GM21576 (cell line): ENCODE results near the gene CORO1C.
"Not testable (repeated sequence)": the region's sequence is repeated elsewhere in the genome, so short reads cannot be mapped to it uniquely, and the experiment has no call there.

ENCODE experiments used
- ATAC-seq: cut with Tn5 transposase; IDR thresholded peaks from one replicate; pipeline ENCODE4 v1.9.1; 2021; ENCODE audit warnings: mild to moderate bottlenecking, moderate library complexity; ENCODE audit not compliant: unreplicated experiment

The CORO1C gene

GRCh38 chr12:108638141-108638827 lies 93.0 kb downstream of the CORO1C start:
- ATAC-seq: no peak

DNA sequence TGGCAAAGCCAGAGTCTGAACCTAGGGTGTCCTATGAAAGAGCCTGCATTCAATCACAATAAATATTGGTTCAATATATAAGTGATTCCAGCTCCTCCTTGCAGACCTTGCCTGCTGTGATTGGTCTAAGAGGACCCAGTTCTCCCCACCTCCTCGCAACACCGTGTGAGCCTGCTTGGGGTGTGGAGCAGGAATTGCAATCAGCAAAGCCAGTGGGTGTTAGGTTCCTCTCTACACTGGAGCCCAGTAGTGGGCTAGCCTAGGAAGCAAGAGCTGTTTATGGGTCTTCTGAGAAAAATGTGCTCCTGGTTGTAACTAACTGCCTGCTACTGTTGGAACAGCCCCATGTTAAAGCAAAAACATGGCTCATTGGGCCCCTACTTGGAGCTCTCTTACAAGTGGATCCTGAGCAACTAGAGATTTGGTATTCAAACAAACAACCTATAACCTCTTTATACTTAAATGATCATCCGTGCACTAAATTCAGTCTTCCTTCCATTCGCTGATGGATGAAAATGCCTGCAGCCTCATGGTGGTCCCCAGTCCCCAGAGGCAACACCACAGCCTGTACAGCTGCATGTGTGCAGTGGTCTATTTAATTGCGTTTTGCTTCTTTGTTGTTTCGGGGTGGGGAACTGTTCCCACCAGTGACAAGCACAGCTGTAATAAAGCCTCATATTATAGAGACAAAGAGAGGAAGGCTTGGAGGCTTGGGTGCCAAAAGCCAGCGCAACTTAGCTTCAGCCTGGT lies 93.9 kb downstream of the CORO1C start:
- ATAC-seq: no peak

- ATAC-seq: no peak
Observed at GRCh38 chr12:108635997-108636808, 95.1 kb downstream of the CORO1C start.

- ATAC-seq: peak; percentile 44
Observed at GRCh38 chr12:108635201-108635996, 95.9 kb downstream of the CORO1C start.

- ATAC-seq: no peak
Observed at GRCh38 chr12:108634341-108634751, 97.0 kb downstream of the CORO1C start.

GRCh38 chr12:108633534-108634248 lies 97.6 kb downstream of the CORO1C start, which contains the start of gene SELPLG:
TSS of gene SELPLG (minus strand) at chr12:108633894. CDS start at chr12:108624307, 9,587 bp downstream.
- ATAC-seq: peak; percentile 53

DNA sequence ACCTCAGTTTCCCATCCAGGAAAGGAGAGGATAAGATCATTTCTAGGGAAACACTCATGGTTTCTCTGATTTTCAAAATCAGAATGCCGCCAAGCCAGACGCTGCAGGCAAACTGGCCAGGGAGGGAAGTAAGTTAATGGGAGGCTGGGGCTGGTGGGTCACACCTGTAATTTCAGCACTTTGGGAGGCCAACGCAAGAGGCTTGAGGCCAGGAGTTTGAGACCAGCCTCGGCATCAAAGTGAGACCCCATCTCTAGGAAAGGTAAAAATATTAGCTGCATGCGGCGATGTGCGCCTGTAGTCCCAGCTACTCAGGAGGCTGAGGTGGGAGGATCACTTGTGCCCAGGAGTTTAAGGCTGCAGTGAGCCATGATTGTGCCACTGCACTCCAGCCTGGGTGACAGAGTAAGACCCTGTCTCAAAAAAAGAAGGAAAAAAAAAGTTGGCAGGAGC lies 98.2 kb downstream of the CORO1C start:
- no peak for ATAC-seq

GRCh38 chr12:108631261-108631660 lies 100.1 kb downstream of the CORO1C start:
- ATAC-seq: not testable (repeated sequence)

DNA sequence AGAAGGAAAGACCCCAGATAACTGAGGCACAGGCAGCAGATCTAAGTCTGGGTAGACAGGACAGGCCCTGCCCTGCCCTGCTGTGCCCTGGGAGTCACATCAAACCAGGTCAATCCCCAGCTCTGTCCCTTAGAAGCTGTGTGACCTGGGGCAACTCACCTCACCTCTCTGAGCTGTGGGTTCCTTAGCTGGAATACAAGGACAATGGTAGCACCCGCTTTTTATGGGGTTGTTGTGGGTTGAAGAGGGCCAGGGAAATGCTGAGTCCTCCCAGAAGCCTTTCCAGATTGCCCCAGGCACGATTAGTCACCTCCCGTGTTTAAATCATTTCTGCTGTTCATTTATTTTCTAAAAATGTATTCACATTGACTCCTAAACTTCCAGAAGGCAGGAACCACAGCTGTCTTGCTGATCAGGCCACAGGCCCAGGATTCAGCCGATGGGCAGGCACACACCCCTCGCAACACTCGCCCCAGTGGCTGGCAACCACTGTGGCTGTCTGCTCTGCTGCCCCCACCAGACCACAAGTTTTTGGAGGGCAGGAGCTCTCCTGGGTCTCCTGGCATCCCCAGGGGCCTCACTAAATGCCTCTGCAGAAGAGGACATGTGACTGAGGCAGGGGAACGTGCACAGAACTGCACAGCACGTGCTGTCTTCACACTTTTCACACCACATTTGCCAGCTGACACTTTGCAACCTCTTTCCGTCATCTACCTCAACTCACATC lies 100.7 kb downstream of the CORO1C start:
- ATAC-seq: no peak

DNA sequence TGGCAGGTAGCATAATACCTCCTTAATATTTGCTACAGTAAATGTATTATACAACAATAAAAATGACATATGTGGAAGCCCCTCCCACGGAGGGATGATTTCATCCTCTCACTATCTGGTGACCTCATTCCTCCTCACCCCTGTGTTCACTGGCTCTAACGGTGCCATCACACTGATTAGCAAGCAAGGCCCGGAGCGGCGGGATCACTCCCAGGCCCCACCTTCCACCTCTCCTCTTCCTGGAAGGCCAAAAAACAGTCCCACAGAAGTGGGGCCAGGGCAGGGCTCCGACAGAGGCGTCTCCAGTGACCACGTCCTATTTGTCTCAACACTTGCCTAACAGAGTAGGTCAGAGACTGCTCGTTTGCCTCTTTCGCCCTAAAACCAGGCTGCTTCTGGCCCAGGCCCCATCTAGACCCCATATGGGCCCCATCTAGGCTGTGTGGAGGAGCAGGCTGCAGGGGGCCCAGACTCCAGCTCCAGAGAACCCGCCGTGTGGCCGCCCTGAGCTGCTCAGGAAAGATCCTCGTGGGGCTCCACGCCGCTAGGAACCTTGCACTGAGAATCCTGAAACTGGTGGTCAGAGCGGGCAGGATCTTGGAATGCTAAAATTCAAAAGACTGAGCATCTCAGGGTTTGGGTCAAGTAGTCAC lies 101.4 kb downstream of the CORO1C start:
- ATAC-seq: no peak

DNA sequence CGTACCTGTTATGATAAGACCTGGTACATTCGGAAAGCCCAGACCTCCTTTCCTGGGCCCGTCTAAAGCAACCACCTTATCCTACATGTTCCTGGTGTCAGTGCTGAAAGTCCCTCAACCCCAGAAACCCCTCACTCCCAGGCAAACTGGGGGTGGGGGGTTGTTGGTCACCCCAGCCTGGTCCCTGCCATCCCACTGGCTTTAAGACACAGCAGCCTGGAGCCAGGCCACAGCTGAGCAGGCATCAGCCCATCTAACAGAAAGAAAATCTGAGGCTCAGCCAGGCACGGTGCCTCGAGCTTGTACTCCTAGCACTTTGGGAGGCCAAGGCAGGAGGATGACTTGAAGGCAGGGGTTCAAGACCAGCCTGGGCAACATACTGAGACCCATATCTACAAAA lies 102.2 kb downstream of the CORO1C start:
- no peak for ATAC-seq

- no peak for ATAC-seq
Observed at GRCh38 chr12:108627134-108627920, 104.0 kb downstream of the CORO1C start.

- no peak for ATAC-seq
Observed at GRCh38 chr12:108625228-108625627, 106.1 kb downstream of the CORO1C start.

- ATAC-seq: no peak
Observed at GRCh38 chr12:108623577-108623976, 107.7 kb downstream of the CORO1C start.

DNA sequence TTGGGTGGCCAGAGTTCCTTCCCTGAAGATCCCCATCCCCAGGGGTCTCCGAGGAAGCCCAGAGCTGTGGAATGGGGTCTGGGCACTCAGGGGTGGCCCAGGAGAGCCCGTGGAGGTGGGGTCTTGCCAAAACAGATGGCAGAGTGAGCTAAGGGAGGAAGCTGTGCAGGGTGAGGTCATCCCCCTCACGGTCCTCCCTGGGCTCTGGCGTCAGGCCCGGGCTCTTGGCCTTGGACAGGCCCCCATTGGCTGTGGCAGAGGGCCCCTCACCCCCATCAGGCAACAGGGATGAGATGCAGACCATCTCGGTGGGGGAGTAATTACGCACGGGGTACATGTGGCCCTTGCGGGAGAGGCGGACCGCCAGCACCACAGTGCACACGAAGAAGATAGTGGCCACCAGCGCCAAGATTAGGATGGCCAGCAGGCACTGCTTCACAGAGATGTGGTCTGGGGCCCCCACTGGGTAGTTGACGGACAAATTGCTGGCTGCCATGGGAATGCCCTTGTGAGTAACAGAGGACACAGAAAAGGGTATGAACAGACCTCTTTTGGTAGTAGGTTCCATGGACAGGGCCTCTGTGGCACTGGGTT lies 108.3 kb downstream of the CORO1C start:
- ATAC-seq: no peak

- no peak for ATAC-seq
Observed at GRCh38 chr12:108622421-108622820, 108.9 kb downstream of the CORO1C start.

GRCh38 chr12:108621161-108621560 lies 110.2 kb downstream of the CORO1C start:
- no peak for ATAC-seq
